Breast epithelium (tissue), 4 donors: ENCODE results near the gene CNTNAP5. TPM values are rescaled to one million over a fixed set of nuclear protein-coding genes. Genes with fewer than 3 reads are reported as not detected.

Experiments
- DNase-seq, 2 donors: peaks; one replicate each; pipeline ENCODE4 v3.0.0-alpha.2; 2019; ENCODE audit warnings: low spot score in 2 of 2
- H3K27ac ChIP-seq, 2 donors: fragments of 200-600 bp; sonication (generic) in 1 of 2; one replicate each; pipeline ENCODE4 v1.5.1; 2016 to 2019; ENCODE audit warnings: mild to moderate bottlenecking in 1 of 2
- H3K27me3 ChIP-seq, 2 donors: fragments of 200-600 bp; sonication (generic) in 1 of 2; one replicate each; pipeline versions ENCODE4 v1.5.1 to v1.6.0; 2017 to 2019; ENCODE audit warnings: control low read depth in 1 of 2, mild to moderate bottlenecking in 1 of 2
- H3K36me3 ChIP-seq: fragments of 200-600 bp; one replicate; pipeline ENCODE4 v1.5.1; 2019
- H3K4me1 ChIP-seq, 2 donors: fragments of 200-600 bp; sonication (generic); one replicate each; pipeline ENCODE4 v1.5.1; 2016 to 2019; ENCODE audit warnings: control low read depth in 1 of 2
- H3K4me3 ChIP-seq, 3 donors: fragments of 200-600 bp; sonication (generic); 1 replicate in 2 of 3; 2 replicates in 1 of 3; pipeline ENCODE4 v1.5.1; 2016 to 2019; ENCODE audit warnings: mild to moderate bottlenecking in 3 of 3, moderate library complexity in 2 of 3
- H3K9me3 ChIP-seq, 2 donors: fragments of 200-600 bp; sonication (generic) in 1 of 2; one replicate each; pipeline ENCODE4 v1.5.1; 2016 to 2019; ENCODE audit warnings: control low read depth in 1 of 2
- POLR2A ChIP-seq: fragments of 450-650 bp; IDR thresholded peaks from one replicate; pipeline ENCODE4 v1.6.1; 2016; ENCODE audit warnings: antibody characterized with exemption, mild to moderate bottlenecking, moderate library complexity
- POLR2AphosphoS5 ChIP-seq, 3 donors: sonication (generic); formaldehyde crosslinking; IDR thresholded peaks; one replicate each; pipeline ENCODE4 v1.6.1; 2017; ENCODE audit warnings: antibody characterized with exemption in 3 of 3
- intact Hi-C: fragments of 100-400 bp; cut with DNase I; formaldehyde crosslinking; loops from one replicate; pipeline ENCODE4 v1.15.1; 2023; ENCODE audit warnings: low total_unique reads
- total RNA-seq, 3 donors: library from RNA; depleted of rRNA; stranded (reverse); fragments of >200 nt; gene quantifications; one replicate each; pipeline ENCODE4 v1.1.0, GENCODE V29; 2016
- TF ChIP-seq, protein P1 (sequence below), 3 donors: fragments of 450-650 bp; IDR thresholded peaks; one replicate each; pipeline ENCODE4 v1.5.1; 2016 to 2017; ENCODE audit warnings: antibody characterized with exemption in 3 of 3, mild to moderate bottlenecking in 3 of 3, moderate library complexity in 3 of 3

Gene CNTNAP5
- total RNA-seq, 3 donors from 2014 or later: 0.66 TPM; not detected in 2

- Histone ChIP-seq H3K27me3 (no peaks in the 10 kb centered on the region), H3K9me3 (no peaks in the 10 kb centered on the region), H3K27ac (no peak overlapping the region), H3K4me3 (no peak overlapping the region), H3K36me3 (no peaks in the 10 kb centered on the region), H3K4me1 (no peaks in the 10 kb centered on the region)
- no peak for TF ChIP-seq POLR2AphosphoS5 (IDR thresholded peaks at IDR 0.05)
- TF ChIP-seq, protein P1, sequence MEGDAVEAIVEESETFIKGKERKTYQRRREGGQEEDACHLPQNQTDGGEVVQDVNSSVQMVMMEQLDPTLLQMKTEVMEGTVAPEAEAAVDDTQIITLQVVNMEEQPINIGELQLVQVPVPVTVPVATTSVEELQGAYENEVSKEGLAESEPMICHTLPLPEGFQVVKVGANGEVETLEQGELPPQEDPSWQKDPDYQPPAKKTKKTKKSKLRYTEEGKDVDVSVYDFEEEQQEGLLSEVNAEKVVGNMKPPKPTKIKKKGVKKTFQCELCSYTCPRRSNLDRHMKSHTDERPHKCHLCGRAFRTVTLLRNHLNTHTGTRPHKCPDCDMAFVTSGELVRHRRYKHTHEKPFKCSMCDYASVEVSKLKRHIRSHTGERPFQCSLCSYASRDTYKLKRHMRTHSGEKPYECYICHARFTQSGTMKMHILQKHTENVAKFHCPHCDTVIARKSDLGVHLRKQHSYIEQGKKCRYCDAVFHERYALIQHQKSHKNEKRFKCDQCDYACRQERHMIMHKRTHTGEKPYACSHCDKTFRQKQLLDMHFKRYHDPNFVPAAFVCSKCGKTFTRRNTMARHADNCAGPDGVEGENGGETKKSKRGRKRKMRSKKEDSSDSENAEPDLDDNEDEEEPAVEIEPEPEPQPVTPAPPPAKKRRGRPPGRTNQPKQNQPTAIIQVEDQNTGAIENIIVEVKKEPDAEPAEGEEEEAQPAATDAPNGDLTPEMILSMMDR (IDR thresholded peaks at IDR 0.05): no peak
- intact Hi-C loops: no loop called here
- no peak for DNase-seq
Measured at GRCh38 chr2:124180635-124181034, 155.5 kb downstream of the CNTNAP5 start.

DNA sequence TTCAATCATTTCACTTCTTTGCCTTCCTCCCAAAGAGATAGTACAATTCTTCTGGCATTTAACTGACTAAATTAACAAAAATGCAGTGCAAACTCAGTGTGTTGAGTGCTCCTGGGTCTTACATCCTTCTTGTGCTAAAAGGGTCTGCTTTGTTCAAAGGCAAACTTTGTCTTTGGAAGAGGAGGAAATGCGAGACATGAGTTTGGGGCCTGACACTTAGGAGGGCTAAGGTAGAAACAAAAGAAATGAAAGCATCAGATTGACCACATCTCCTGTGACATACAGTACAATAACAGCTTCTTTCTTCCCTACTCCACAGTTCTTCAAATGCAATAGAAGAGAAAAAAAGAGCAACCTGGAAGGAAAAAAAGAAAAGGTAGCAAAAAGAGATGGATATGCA, 161.7 kb downstream of the CNTNAP5 start:
- H3K4me3 ChIP-seq: no peak overlapping the region
- intact Hi-C loops: no loop called here
- DNase-seq: no peak
- no peaks in the 10 kb centered on the region for H3K9me3 ChIP-seq
- no peaks in the 10 kb centered on the region for H3K27me3 ChIP-seq
- no peaks in the 10 kb centered on the region for H3K4me1 ChIP-seq
- no peak overlapping the region for H3K27ac ChIP-seq
- no peaks in the 10 kb centered on the region for H3K36me3 ChIP-seq
- TF ChIP-seq, protein P1 (IDR thresholded peaks at IDR 0.05): no peak
- no peak for TF ChIP-seq POLR2AphosphoS5 (IDR thresholded peaks at IDR 0.05)
- TF ChIP-seq POLR2A: no peak

DNA sequence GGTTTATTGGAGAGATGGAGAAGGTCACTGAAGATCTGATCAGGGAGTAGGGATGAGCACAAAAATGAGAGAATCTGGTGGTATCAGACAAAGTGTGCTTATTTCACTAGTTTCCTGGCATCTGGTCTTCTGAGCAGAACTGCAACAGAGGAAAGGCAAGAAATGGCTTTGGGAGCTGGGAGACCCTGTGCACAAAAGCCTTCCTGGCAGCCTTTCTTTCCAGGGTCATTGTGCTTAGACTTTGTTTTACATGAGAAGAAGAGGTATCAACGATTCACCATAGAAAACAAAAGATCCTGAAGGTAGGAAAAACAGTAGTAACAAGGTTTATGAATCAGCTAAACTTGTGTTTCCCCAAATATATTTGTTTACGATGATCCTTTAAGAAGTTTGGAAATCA, 162.9 kb downstream of the CNTNAP5 start:
- no peak for TF ChIP-seq POLR2A
- no peak for TF ChIP-seq POLR2AphosphoS5 (IDR thresholded peaks at IDR 0.05)
- TF ChIP-seq, protein P1 (IDR thresholded peaks at IDR 0.05): no peak
- H3K4me3 ChIP-seq: no peak overlapping the region

DNA sequence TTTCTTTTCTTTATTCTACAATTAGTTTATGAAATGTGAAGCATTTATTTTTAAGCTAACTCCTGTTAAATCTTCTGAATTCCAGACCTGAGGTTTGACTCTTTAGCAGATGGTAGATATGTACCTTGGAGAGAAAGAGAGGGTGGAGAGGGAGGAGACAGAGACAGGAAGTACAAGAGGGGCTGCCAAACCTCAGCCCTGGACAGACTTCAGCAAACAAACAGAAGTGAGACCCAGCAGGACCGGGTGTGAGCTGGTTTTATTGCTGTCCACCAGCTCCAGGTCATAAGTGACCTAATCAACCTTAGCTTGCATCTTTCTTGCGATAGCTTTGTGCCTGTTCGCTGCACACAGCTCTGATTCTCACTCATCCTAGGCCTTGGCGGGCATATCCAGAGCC, 168.6 kb downstream of the CNTNAP5 start:
- TF ChIP-seq POLR2A (no peak), POLR2AphosphoS5 (IDR thresholded peaks at IDR 0.05) (no peak)
- TF ChIP-seq, protein P1 (IDR thresholded peaks at IDR 0.05): no peak
- H3K4me3 ChIP-seq: no peak overlapping the region

More for the DNA sequence above, 162.9 kb downstream of the CNTNAP5 start:
- intact Hi-C loops: no loop called here
- Histone ChIP-seq H3K27ac (no peak overlapping the region), H3K27me3 (no peaks in the 10 kb centered on the region), H3K9me3 (no peaks in the 10 kb centered on the region), H3K36me3 (no peaks in the 10 kb centered on the region), H3K4me1 (no peaks in the 10 kb centered on the region)
- DNase-seq: no peak

DNA sequence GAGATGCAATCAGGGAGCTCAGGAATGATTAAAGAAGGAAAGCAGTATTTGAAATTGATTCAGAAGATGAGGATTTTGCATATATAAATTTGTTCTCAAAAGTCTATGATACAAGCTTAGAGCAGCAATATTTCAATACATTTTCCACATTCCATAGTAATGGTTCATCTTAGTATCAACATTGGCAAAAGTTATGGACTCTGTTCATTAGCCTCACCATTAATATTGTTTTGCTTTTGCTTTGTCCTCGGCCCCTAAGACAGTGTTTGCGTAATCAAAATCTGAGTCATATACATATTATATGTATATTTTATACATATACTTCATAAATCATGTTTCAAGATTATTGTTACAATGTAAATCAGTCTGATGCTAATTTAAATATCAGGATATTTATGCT, 176.6 kb downstream of the CNTNAP5 start:
- TF ChIP-seq, protein P1 (IDR thresholded peaks at IDR 0.05): no peak
- no peak for TF ChIP-seq POLR2AphosphoS5 (IDR thresholded peaks at IDR 0.05)
- no peak for TF ChIP-seq POLR2A
- Histone ChIP-seq H3K27ac (no peak overlapping the region), H3K4me3 (no peak overlapping the region), H3K36me3 (no peaks in the 10 kb centered on the region), H3K4me1 (no peaks in the 10 kb centered on the region), H3K27me3 (no peaks in the 10 kb centered on the region), H3K9me3 (no peaks in the 10 kb centered on the region)
- intact Hi-C loops: no loop called here
- no peak for DNase-seq

More for the DNA sequence above, 168.6 kb downstream of the CNTNAP5 start:
- DNase-seq: peak in 1 of 2 donors; percentile 20
- no peaks in the 10 kb centered on the region for H3K27me3 ChIP-seq
- no peaks in the 10 kb centered on the region for H3K4me1 ChIP-seq
- H3K9me3 ChIP-seq: no peaks in the 10 kb centered on the region
- H3K27ac ChIP-seq: no peak overlapping the region
- no peaks in the 10 kb centered on the region for H3K36me3 ChIP-seq
- intact Hi-C loops: no loop called here
